GM23338 (cell line): ENCODE results near the gene LCP2. TPM values are rescaled to one million over a fixed set of nuclear protein-coding genes. Genes with fewer than 3 reads are reported as not detected.

Experiments
- ATAC-seq: fragments of 200-7000 bp; cut with Tn5 transposase; 3 replicates; pipeline ENCODE4 v1.9.1; 2020
- DNase-seq: peaks from one replicate; pipeline ENCODE4 v3.0.0-alpha.2; 2015; ENCODE audit warnings: low spot score
- H2AFZ ChIP-seq: fragments of 200-600 bp; sonication (generic); 2 replicates; pipeline ENCODE4 v1.8.0; 2016; ENCODE audit warnings: antibody characterized with exemption, mild to moderate bottlenecking, moderate library complexity
- H3F3A ChIP-seq: fragments of 200-600 bp; sonication (generic); replicated peaks from 2 replicates; pipeline ENCODE4 v1.8.0; 2017; ENCODE audit warnings: antibody characterized with exemption, mixed run types, low read depth
- H3K27ac ChIP-seq: fragments of 200-600 bp; sonication (generic); 2 replicates; pipeline ENCODE4 v1.6.1; 2016; ENCODE audit warnings: low read depth
- H3K27me3 ChIP-seq: fragments of 200-600 bp; sonication (generic); 2 replicates; pipeline ENCODE4 v1.8.0; 2016; ENCODE audit warnings: mild to moderate bottlenecking, mixed run types, moderate library complexity; ENCODE audit not compliant: insufficient read depth
- H3K36me3 ChIP-seq: fragments of 200-600 bp; sonication (generic); 2 replicates; pipeline ENCODE4 v1.8.0; 2016; ENCODE audit warnings: mild to moderate bottlenecking; ENCODE audit not compliant: insufficient read depth
- H3K4me1 ChIP-seq: fragments of 200-600 bp; sonication (generic); 2 replicates; pipeline ENCODE4 v1.8.0; 2016; ENCODE audit warnings: mild to moderate bottlenecking, moderate library complexity; ENCODE audit not compliant: insufficient read depth
- H3K4me2 ChIP-seq: fragments of 200-600 bp; sonication (generic); 2 replicates; pipeline ENCODE4 v1.7.1; 2017; ENCODE audit warnings: mixed run types
- H3K4me3 ChIP-seq: fragments of 200-600 bp; sonication (generic); 2 replicates; pipeline ENCODE4 v1.6.1; 2016; ENCODE audit warnings: mixed run types
- H3K79me2 ChIP-seq: fragments of 200-600 bp; sonication (generic); replicated peaks from 2 replicates; pipeline ENCODE4 v1.8.0; 2017; ENCODE audit warnings: mild to moderate bottlenecking; ENCODE audit not compliant: insufficient read depth
- H3K9me2 ChIP-seq: fragments of 200-600 bp; sonication (generic); 2 replicates; pipeline ENCODE4 v1.8.0; 2017; ENCODE audit not compliant: insufficient read depth
- H4K20me1 ChIP-seq: fragments of 200-600 bp; sonication (generic); replicated peaks from 2 replicates; pipeline ENCODE4 v1.8.0; 2017; ENCODE audit warnings: mild to moderate bottlenecking; ENCODE audit not compliant: insufficient read depth
- H3K27ac Mint-ChIP-seq: 2 replicates; pipeline ENCODE4 v1.8.0; 2020; ENCODE audit warnings: inconsistent platforms, mild to moderate bottlenecking, moderate library complexity, mixed read lengths
- H3K27me3 Mint-ChIP-seq: 3 replicates; pipeline ENCODE4 v1.8.0; 2022; ENCODE audit warnings: low read depth, mild to moderate bottlenecking, moderate library complexity, mixed read lengths, inconsistent platforms; ENCODE audit not compliant: insufficient read depth, poor library complexity
- H3K36me3 Mint-ChIP-seq: 3 replicates; pipeline ENCODE4 v1.8.0; 2021; ENCODE audit warnings: low read depth, mild to moderate bottlenecking, inconsistent platforms, moderate library complexity, mixed read lengths
- H3K4me1 Mint-ChIP-seq: 3 replicates; pipeline ENCODE4 v1.8.0; 2020; ENCODE audit warnings: mild to moderate bottlenecking, inconsistent platforms, mixed read lengths
- H3K4me3 Mint-ChIP-seq: 3 replicates; pipeline ENCODE4 v1.8.0; 2021; ENCODE audit warnings: moderate library complexity, mild to moderate bottlenecking, inconsistent platforms, mixed read lengths
- H3K9me3 Mint-ChIP-seq: 3 replicates; pipeline ENCODE4 v1.8.0; 2020; ENCODE audit warnings: moderate library complexity, mild to moderate bottlenecking, inconsistent platforms, mixed read lengths
- CTCF ChIP-seq, 2 experiments: fragments of 200-600 bp in 1 of 2; sonication (generic) in 1 of 2; conservative IDR thresholded peaks; 2 replicates each; pipeline versions ENCODE4 v1.5.1 to v1.6.1; 2016 to 2017; ENCODE audit warnings: antibody characterized with exemption in 2 of 2, low read depth in 2 of 2, mild to moderate bottlenecking in 2 of 2, moderate library complexity in 1 of 2
- EZH2phosphoT487 ChIP-seq: fragments of 200-600 bp; sonication (generic); IDR thresholded peaks from one replicate; pipeline ENCODE4 v1.8.1; 2018; ENCODE audit warnings: antibody characterized with exemption; ENCODE audit not compliant: unreplicated experiment
- JUNB ChIP-seq: IDR thresholded peaks from one replicate; pipeline ENCODE4 v1.6.1; 2016; ENCODE audit warnings: antibody characterized with exemption; ENCODE audit not compliant: unreplicated experiment
- POLR2AphosphoS5 ChIP-seq: IDR thresholded peaks from 2 replicates; pipeline ENCODE4 v1.6.1; 2016; ENCODE audit warnings: antibody characterized with exemption, low read depth
- REST ChIP-seq: IDR thresholded peaks from one replicate; pipeline ENCODE4 v1.6.1; 2018; ENCODE audit warnings: antibody characterized with exemption; ENCODE audit not compliant: unreplicated experiment
- STAT1 ChIP-seq: IDR thresholded peaks from one replicate; pipeline ENCODE4 v1.6.1; 2016; ENCODE audit warnings: antibody characterized with exemption; ENCODE audit not compliant: unreplicated experiment
- ZNF114 ChIP-seq: fragments of 250-450 bp; sonication (Bioruptor Pico); IDR thresholded peaks from 2 replicates; pipeline ENCODE4 v1.5.0; 2020; ENCODE audit warnings: mild to moderate bottlenecking, moderate library complexity
- polyA plus RNA-seq: library from polyadenylated mRNA; unstranded; fragments of >200 nt; fragmentation: Nextera tagmentation; extraction: Ambion mirVana; gene quantifications from 2 replicates; pipeline ENCODE4 v1.2.1, GENCODE V29; 2016
- total RNA-seq: library from RNA; depleted of rRNA; stranded (reverse); fragments of >200 nt; shearing (Covaris generic); gene quantifications from 2 replicates; pipeline ENCODE4 v1.2.3, GENCODE V29; 2014
- TF ChIP-seq, protein P1 (sequence below): fragments of 250-450 bp; sonication (Bioruptor Pico); IDR thresholded peaks from 2 replicates; pipeline ENCODE4 v1.5.0; 2020; ENCODE audit warnings: mild to moderate bottlenecking, moderate library complexity

LCP2 gene
- total and polyA plus RNA-seq, 2 experiments from 2014 or later, result 0.26 to 0.38 TPM

DNA sequence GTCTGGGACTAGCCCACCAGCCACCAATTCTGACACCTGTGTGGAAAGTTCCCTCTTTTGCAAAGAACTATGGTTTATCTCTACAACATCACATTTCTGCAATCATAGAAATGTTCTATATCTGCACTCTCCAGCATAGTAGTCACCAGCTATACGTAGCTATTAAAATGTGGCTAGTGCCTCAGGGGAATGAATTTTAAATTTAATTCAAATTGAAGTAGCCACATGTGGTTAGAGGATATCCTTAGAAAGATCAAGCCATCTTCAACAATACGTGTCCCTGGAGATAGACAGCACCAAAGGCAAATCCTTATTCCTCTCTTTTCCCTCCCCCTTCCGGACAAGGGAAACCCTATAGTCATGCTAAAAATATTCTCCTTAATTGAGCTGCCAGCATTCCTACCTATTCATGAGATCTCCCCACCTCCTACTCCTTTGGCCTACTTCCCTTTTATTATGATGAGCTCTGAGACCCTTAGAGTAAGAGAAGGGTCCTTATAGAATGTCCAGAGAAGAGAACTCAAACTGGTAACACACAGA, 11.1 kb downstream of the LCP2 start:
- peak overlapping the region; percentile 54 for H3K4me2 ChIP-seq
- no peaks in the 10 kb centered on the region for H4K20me1 ChIP-seq
- no peak overlapping the region for H3K27ac Mint-ChIP-seq
- DNase-seq (peak; percentile 47), ATAC-seq (peak; percentile 56)
- no peaks in the 10 kb centered on the region for H3K36me3 ChIP-seq
- TF ChIP-seq ZNF114 (CRISPR knock-in tag) (no peak), STAT1 (no peak), EZH2phosphoT487 (no peak), CTCF (conservative IDR thresholded peaks at IDR 0.05; ENCODE audit: low read depth in 2 of 2) (no peak), REST (no peak), POLR2AphosphoS5 (no peak)
- peaks cover 19% of the 10 kb centered on the region for H3K27me3 Mint-ChIP-seq
- peaks cover 53% of the 10 kb centered on the region for H3K9me3 Mint-ChIP-seq
- no peak overlapping the region for H3K4me3 ChIP-seq
- H3K4me1 ChIP-seq, result peaks cover 18% of the 10 kb centered on the region
- 0 out of 2 replicates have a peak, but pooled peaks cover 4% of the 10 kb centered on the region for H3K9me2 ChIP-seq
- no peak overlapping the region for H2AFZ ChIP-seq
- peaks cover 14% of the 10 kb centered on the region for H3K4me1 Mint-ChIP-seq
- no peaks in the 10 kb centered on the region for H3F3A ChIP-seq
- no peak overlapping the region for H3K27ac ChIP-seq
- H3K27me3 ChIP-seq, result no peaks in the 10 kb centered on the region
- no peaks in the 10 kb centered on the region for H3K79me2 ChIP-seq
- peaks cover 41% of the 10 kb centered on the region for H3K36me3 Mint-ChIP-seq
- H3K4me3 Mint-ChIP-seq, result no peak overlapping the region

DNA sequence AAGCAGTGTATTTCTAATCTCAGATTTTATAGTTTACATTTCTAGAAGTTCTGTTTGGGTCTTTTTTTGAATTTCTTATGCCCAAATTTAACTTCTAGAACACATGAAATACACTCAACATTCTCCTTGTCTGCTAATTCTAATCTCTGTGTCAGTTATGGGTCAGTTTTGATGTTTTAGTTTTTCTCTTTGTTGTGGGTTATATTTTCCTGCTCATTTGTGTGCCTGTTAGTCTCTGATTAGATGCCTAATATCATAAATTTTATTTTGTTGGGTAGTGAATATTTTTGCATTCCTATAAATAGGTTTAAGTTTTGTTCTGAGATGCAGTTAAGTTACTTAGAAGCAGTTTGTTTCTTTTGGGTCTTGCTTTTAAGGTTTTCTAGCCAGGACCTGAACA, 12.4 kb downstream of the LCP2 start:
- Histone ChIP-seq H4K20me1 (no peaks in the 10 kb centered on the region), H3K27ac (no peak overlapping the region), H3K4me3 (no peak overlapping the region), H3K79me2 (no peaks in the 10 kb centered on the region), H2AFZ (no peak overlapping the region), H3F3A (no peaks in the 10 kb centered on the region), H3K36me3 (no peaks in the 10 kb centered on the region), H3K27me3 (no peaks in the 10 kb centered on the region), H3K9me2 (0 out of 2 replicates have a peak, but pooled peaks cover 4% of the 10 kb centered on the region), H3K4me1 (peaks cover 25% of the 10 kb centered on the region), H3K4me2 (no peak overlapping the region)
- H3K4me1 Mint-ChIP-seq, result peaks cover 20% of the 10 kb centered on the region
- H3K27ac Mint-ChIP-seq, result no peak overlapping the region
- H3K27me3 Mint-ChIP-seq, result peaks cover 15% of the 10 kb centered on the region
- TF ChIP-seq POLR2AphosphoS5, result no peak
- TF ChIP-seq JUNB, result no peak
- TF ChIP-seq, protein P1, sequence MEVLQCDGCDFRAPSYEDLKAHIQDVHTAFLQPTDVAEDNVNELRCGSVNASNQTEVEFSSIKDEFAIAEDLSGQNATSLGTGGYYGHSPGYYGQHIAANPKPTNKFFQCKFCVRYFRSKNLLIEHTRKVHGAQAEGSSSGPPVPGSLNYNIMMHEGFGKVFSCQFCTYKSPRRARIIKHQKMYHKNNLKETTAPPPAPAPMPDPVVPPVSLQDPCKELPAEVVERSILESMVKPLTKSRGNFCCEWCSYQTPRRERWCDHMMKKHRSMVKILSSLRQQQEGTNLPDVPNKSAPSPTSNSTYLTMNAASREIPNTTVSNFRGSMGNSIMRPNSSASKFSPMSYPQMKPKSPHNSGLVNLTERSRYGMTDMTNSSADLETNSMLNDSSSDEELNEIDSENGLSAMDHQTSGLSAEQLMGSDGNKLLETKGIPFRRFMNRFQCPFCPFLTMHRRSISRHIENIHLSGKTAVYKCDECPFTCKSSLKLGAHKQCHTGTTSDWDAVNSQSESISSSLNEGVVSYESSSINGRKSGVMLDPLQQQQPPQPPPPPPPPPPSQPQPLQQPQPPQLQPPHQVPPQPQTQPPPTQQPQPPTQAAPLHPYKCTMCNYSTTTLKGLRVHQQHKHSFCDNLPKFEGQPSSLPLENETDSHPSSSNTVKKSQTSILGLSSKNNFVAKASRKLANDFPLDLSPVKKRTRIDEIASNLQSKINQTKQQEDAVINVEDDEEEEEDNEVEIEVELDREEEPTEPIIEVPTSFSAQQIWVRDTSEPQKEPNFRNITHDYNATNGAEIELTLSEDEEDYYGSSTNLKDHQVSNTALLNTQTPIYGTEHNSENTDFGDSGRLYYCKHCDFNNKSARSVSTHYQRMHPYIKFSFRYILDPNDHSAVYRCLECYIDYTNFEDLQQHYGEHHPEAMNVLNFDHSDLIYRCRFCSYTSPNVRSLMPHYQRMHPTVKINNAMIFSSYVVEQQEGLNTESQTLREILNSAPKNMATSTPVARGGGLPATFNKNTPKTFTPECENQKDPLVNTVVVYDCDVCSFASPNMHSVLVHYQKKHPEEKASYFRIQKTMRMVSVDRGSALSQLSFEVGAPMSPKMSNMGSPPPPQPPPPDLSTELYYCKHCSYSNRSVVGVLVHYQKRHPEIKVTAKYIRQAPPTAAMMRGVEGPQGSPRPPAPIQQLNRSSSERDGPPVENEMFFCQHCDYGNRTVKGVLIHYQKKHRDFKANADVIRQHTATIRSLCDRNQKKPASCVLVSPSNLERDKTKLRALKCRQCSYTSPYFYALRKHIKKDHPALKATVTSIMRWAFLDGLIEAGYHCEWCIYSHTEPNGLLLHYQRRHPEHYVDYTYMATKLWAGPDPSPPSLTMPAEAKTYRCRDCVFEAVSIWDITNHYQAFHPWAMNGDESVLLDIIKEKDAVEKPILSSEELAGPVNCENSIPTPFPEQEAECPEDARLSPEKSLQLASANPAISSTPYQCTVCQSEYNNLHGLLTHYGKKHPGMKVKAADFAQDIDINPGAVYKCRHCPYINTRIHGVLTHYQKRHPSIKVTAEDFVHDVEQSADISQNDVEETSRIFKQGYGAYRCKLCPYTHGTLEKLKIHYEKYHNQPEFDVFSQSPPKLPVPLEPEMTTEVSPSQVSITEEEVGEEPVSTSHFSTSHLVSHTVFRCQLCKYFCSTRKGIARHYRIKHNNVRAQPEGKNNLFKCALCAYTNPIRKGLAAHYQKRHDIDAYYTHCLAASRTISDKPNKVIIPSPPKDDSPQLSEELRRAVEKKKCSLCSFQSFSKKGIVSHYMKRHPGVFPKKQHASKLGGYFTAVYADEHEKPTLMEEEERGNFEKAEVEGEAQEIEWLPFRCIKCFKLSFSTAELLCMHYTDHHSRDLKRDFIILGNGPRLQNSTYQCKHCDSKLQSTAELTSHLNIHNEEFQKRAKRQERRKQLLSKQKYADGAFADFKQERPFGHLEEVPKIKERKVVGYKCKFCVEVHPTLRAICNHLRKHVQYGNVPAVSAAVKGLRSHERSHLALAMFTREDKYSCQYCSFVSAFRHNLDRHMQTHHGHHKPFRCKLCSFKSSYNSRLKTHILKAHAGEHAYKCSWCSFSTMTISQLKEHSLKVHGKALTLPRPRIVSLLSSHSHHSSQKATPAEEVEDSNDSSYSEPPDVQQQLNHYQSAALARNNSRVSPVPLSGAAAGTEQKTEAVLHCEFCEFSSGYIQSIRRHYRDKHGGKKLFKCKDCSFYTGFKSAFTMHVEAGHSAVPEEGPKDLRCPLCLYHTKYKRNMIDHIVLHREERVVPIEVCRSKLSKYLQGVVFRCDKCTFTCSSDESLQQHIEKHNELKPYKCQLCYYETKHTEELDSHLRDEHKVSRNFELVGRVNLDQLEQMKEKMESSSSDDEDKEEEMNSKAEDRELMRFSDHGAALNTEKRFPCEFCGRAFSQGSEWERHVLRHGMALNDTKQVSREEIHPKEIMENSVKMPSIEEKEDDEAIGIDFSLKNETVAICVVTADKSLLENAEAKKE (CRISPR knock-in tag), result no peak
- H3K36me3 Mint-ChIP-seq, result peaks cover 37% of the 10 kb centered on the region
- ATAC-seq, result no peak
- H3K4me3 Mint-ChIP-seq, result no peak overlapping the region
- H3K9me3 Mint-ChIP-seq, result peaks cover 47% of the 10 kb centered on the region
- no peak for DNase-seq
